ENCODE data around the gene WDR37. TPM values are rescaled to one million over a fixed set of nuclear protein-coding genes. Genes with fewer than 3 reads are reported as not detected.

WDR37 gene
- polyA plus RNA-seq, 1 donor (not counting 4 experiments of a cell fraction or from before 2014, with no cell fraction given): 16.0 TPM

DNA sequence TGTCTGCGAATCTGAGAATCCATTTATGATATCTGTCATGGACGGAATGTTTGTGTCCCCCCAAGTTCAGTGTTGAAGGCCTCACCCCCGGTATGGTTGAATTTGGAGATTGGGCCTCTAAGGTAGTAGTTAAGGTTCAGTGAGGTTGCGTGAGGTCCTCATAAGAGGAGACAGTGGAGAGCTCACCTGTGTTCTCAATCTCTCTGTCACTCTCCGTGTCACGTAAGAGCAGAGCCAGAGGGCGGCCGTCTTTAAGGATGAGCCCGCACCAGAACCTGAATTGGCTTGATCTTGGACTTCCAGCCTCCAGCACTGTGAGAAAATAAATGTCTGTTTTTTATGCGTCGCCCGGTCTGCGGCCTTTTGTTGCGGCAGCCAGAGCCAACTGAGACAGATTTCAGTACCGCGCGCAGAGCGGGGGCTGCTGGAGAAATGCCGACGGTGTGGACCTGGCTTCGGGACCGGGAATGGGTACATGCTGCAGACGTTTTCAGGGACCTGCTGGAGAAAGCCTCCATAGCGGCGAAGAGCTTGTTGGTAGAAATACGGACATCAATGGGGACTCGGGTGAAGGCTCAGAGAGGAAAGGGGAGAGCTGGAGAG, 40.2 kb downstream of the WDR37 start:
- H2AFZ ChIP-seq (ENCODE audit: control insufficient read depth, low read length): no peak overlapping the region
- H3K9ac ChIP-seq (ENCODE audit: control insufficient read depth, extremely low read depth, insufficient read depth, low read length): no peak overlapping the region
- no peak overlapping the region for H3K4me3 ChIP-seq (ENCODE audit: control insufficient read depth in 2 of 3, extremely low read depth in 1 of 3, insufficient read depth in 2 of 3, low read depth in 1 of 3, low read length in 3 of 3)
- no peak for DNase-seq (ENCODE audit: low read depth, low spot score)
- H3K27ac ChIP-seq (ENCODE audit: control insufficient read depth, insufficient read depth, low read length): no peak overlapping the region
- peaks cover 18% of the 10 kb centered on the region for H3K79me2 ChIP-seq (ENCODE audit: control insufficient read depth, insufficient read depth, low read length)
- H3K4me2 ChIP-seq (ENCODE audit: control insufficient read depth, extremely low read depth, insufficient read depth, low read depth, low read length): no peak overlapping the region
- no peak for FAIRE-seq
- no peaks in the 10 kb centered on the region for H3K27me3 ChIP-seq (ENCODE audit: control insufficient read depth, extremely low read depth, insufficient read depth, low read length)
- H3K9me3 ChIP-seq (ENCODE audit: control insufficient read depth, low read depth, low read length): no peaks in the 10 kb centered on the region
- dilution Hi-C loops (cut with MboI; ENCODE audit: extremely low pct_ligation_motif_present, low sequenced_read_pairs): no loop called here
- H4K20me1 ChIP-seq (ENCODE audit: control insufficient read depth, extremely low read depth, insufficient read depth, low read length): no peaks in the 10 kb centered on the region
- H3K36me3 ChIP-seq (ENCODE audit: control insufficient read depth in 2 of 2, extremely low read depth in 1 of 2, insufficient read depth in 2 of 2, low read length in 2 of 2): peaks cover 40 to 46% of the 10 kb centered on the region in 2 experiments
- TF ChIP-seq EZH2 (IDR thresholded peaks at IDR 0.05; ENCODE audit: low read length): no peak
- TF ChIP-seq, protein P1, sequence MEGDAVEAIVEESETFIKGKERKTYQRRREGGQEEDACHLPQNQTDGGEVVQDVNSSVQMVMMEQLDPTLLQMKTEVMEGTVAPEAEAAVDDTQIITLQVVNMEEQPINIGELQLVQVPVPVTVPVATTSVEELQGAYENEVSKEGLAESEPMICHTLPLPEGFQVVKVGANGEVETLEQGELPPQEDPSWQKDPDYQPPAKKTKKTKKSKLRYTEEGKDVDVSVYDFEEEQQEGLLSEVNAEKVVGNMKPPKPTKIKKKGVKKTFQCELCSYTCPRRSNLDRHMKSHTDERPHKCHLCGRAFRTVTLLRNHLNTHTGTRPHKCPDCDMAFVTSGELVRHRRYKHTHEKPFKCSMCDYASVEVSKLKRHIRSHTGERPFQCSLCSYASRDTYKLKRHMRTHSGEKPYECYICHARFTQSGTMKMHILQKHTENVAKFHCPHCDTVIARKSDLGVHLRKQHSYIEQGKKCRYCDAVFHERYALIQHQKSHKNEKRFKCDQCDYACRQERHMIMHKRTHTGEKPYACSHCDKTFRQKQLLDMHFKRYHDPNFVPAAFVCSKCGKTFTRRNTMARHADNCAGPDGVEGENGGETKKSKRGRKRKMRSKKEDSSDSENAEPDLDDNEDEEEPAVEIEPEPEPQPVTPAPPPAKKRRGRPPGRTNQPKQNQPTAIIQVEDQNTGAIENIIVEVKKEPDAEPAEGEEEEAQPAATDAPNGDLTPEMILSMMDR (optimal IDR thresholded peaks at IDR 0.05 in 1 of 3, IDR thresholded peaks at IDR 0.05 in 1 of 3, conservative IDR thresholded peaks at IDR 0.05 in 1 of 3; ENCODE audit: extremely low read depth in 1 of 3, insufficient read depth in 2 of 3, low read length in 3 of 3): no peak
- no peaks in the 10 kb centered on the region for H3K4me1 ChIP-seq (ENCODE audit: control insufficient read depth, extremely low read depth, insufficient read depth, low read length)
- peaks cover 3% of the 10 kb centered on the region for H3K9me1 ChIP-seq (ENCODE audit: control insufficient read depth, extremely low read depth, insufficient read depth, low read length)

DNA sequence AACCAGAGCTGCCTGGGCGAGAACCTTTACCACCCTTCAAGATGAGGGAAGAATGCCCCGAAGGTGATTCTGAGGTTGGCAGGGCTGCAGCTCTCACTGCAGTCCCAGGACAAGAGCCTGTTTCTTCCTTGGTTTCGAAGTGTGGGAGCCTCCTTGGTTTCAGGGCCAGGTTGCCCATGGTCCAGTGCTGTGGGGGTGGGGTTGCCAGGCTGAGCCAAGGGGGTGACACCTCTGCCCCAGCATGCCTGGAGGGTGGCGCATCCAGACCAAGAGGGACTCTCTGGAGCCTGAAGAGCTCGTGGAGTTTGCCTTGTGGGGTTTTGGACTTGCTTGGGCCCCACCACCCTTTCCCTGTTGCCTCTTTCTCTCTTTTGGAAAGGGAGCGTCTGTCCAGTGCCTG, 41.3 kb downstream of the WDR37 start:
- Histone ChIP-seq H3K9me3 (ENCODE audit: control insufficient read depth, low read depth, low read length) (no peaks in the 10 kb centered on the region), H3K36me3 (ENCODE audit: control insufficient read depth in 2 of 2, extremely low read depth in 1 of 2, insufficient read depth in 2 of 2, low read length in 2 of 2) (peaks cover 45 to 48% of the 10 kb centered on the region in 2 experiments), H3K9ac (ENCODE audit: control insufficient read depth, extremely low read depth, insufficient read depth, low read length) (no peak overlapping the region), H3K4me3 (ENCODE audit: control insufficient read depth in 2 of 3, extremely low read depth in 1 of 3, insufficient read depth in 2 of 3, low read depth in 1 of 3, low read length in 3 of 3) (no peak overlapping the region), H2AFZ (ENCODE audit: control insufficient read depth, low read length) (no peak overlapping the region), H3K27ac (ENCODE audit: control insufficient read depth, insufficient read depth, low read length) (no peak overlapping the region), H3K4me2 (ENCODE audit: control insufficient read depth, extremely low read depth, insufficient read depth, low read depth, low read length) (no peak overlapping the region), H3K27me3 (ENCODE audit: control insufficient read depth, extremely low read depth, insufficient read depth, low read length) (no peaks in the 10 kb centered on the region), H3K4me1 (ENCODE audit: control insufficient read depth, extremely low read depth, insufficient read depth, low read length) (no peaks in the 10 kb centered on the region), H3K9me1 (ENCODE audit: control insufficient read depth, extremely low read depth, insufficient read depth, low read length) (peaks cover 3% of the 10 kb centered on the region), H3K79me2 (ENCODE audit: control insufficient read depth, insufficient read depth, low read length) (peaks cover 24% of the 10 kb centered on the region), H4K20me1 (ENCODE audit: control insufficient read depth, extremely low read depth, insufficient read depth, low read length) (no peaks in the 10 kb centered on the region)
- no peak for TF ChIP-seq EZH2 (IDR thresholded peaks at IDR 0.05; ENCODE audit: low read length)
- TF ChIP-seq, protein P1 (optimal IDR thresholded peaks at IDR 0.05 in 1 of 3, IDR thresholded peaks at IDR 0.05 in 1 of 3, conservative IDR thresholded peaks at IDR 0.05 in 1 of 3; ENCODE audit: extremely low read depth in 1 of 3, insufficient read depth in 2 of 3, low read length in 3 of 3): no peak
- dilution Hi-C loops (cut with MboI; ENCODE audit: extremely low pct_ligation_motif_present, low sequenced_read_pairs): no loop called here
- FAIRE-seq (no peak), DNase-seq (ENCODE audit: low read depth, low spot score) (no peak)
